Astrocyte (in vitro differentiated cells and primary cell): ENCODE data around the gene ACKR2. TPM values are rescaled to one million over a fixed set of nuclear protein-coding genes. Genes with fewer than 3 reads are reported as not detected.

ENCODE experiments used
- DNase-seq: peaks from one replicate; pipeline ENCODE4 v3.0.0-alpha.2; 2010; ENCODE audit warnings: low read depth
- FAIRE-seq: peaks from 2 replicates; lab custom pipeline; 2011; peaks lifted over from hg19 to GRCh38; lab: Jason Lieb, UNC
- H2AFZ ChIP-seq: 2 replicates; pipeline ENCODE4 v1.6.0; 2012; ENCODE audit warnings: low read depth, low read length, inconsistent platforms
- H3K27ac ChIP-seq: 2 replicates; pipeline ENCODE4 v1.5.1; 2011; ENCODE audit warnings: low read depth, low read length, inconsistent platforms
- H3K27me3 ChIP-seq: 2 replicates; pipeline ENCODE4 v1.6.0; 2011; ENCODE audit warnings: low read length, inconsistent platforms; ENCODE audit not compliant: insufficient read depth
- H3K36me3 ChIP-seq: 2 replicates; pipeline ENCODE4 v1.5.1; 2011; ENCODE audit warnings: low read length, inconsistent platforms; ENCODE audit not compliant: insufficient read depth
- H3K4me1 ChIP-seq: 2 replicates; pipeline ENCODE4 v1.5.1; 2011; ENCODE audit warnings: low read length, inconsistent platforms; ENCODE audit not compliant: insufficient read depth
- H3K4me2 ChIP-seq: 2 replicates; pipeline ENCODE4 v1.6.0; 2012; ENCODE audit warnings: low read length, inconsistent platforms
- H3K4me3 ChIP-seq: 2 replicates; pipeline ENCODE4 v1.5.1; 2011; ENCODE audit warnings: low read depth, mild to moderate bottlenecking, low read length, inconsistent platforms; ENCODE audit not compliant: insufficient read depth
- H3K79me2 ChIP-seq: 2 replicates; pipeline ENCODE4 v1.6.0; 2012; ENCODE audit warnings: mild to moderate bottlenecking, low read length, inconsistent platforms; ENCODE audit not compliant: insufficient read depth
- H3K9ac ChIP-seq: 2 replicates; pipeline ENCODE4 v1.6.0; 2012; ENCODE audit warnings: mild to moderate bottlenecking, low read length, inconsistent platforms
- H3K9me3 ChIP-seq: 2 replicates; pipeline ENCODE4 v1.5.1; 2012; ENCODE audit warnings: low read depth, mild to moderate bottlenecking, low read length, inconsistent platforms; ENCODE audit not compliant: insufficient read depth
- H4K20me1 ChIP-seq: 2 replicates; pipeline ENCODE4 v1.6.0; 2012; ENCODE audit warnings: low read length, inconsistent platforms; ENCODE audit not compliant: insufficient read depth
- H3K27ac Mint-ChIP-seq: one replicate; pipeline ENCODE4 v1.8.0; 2021; ENCODE audit warnings: mild to moderate bottlenecking, mixed read lengths; ENCODE audit not compliant: unreplicated experiment
- H3K27me3 Mint-ChIP-seq: one replicate; pipeline ENCODE4 v1.8.0; 2021; ENCODE audit warnings: low read depth, mixed read lengths; ENCODE audit not compliant: unreplicated experiment
- H3K36me3 Mint-ChIP-seq: one replicate; pipeline ENCODE4 v1.8.0; 2021; ENCODE audit warnings: low read depth, mixed read lengths; ENCODE audit not compliant: unreplicated experiment
- H3K4me1 Mint-ChIP-seq: one replicate; pipeline ENCODE4 v1.8.0; 2021; ENCODE audit warnings: low read depth, mixed read lengths; ENCODE audit not compliant: unreplicated experiment
- H3K4me3 Mint-ChIP-seq: one replicate; pipeline ENCODE4 v1.8.0; 2021; ENCODE audit warnings: mild to moderate bottlenecking, moderate library complexity, mixed read lengths; ENCODE audit not compliant: unreplicated experiment
- H3K9me3 Mint-ChIP-seq: one replicate; pipeline ENCODE4 v1.8.0; 2021; ENCODE audit warnings: mild to moderate bottlenecking, mixed read lengths; ENCODE audit not compliant: unreplicated experiment
- EZH2 ChIP-seq: IDR thresholded peaks from 2 replicates; pipeline ENCODE4 v1.6.1; 2012; ENCODE audit warnings: mild to moderate bottlenecking, low read length, inconsistent platforms; ENCODE audit not compliant: insufficient read depth
- total RNA-seq: library from RNA; stranded (reverse); gene quantifications from 2 replicates; pipeline ENCODE4 v1.2.1, GENCODE V29; 2021
- TF ChIP-seq, protein P1 (sequence below): IDR thresholded peaks from 2 replicates; pipeline ENCODE4 v1.5.1; 2011; ENCODE audit warnings: low read depth, mild to moderate bottlenecking, inconsistent platforms, low read length, moderate library complexity; ENCODE audit not compliant: insufficient read depth

Gene ACKR2
- total RNA-seq, 1 donor from 2014 or later = 1.7 TPM

DNA sequence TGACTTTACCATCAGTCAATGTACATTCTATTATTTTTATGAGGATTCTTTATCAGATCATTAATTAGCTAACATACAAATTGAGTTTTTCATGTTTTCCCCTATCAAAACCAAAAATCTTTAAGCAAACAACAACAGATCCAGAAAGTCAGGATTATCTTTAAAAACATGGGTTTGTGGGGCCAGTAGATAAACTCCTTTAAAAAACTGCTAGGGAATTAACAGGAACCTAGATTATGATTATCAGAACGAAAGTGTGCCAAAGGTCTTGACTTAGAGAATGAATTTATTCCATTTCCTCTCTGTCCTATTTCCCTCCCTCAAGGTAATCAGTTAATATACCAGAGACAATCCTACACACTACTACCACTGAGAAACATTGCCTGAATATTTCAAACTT is 23.0 kb upstream of the ACKR2 start:
- Mint-ChIP-seq H3K36me3 (peaks cover 3% of the 10 kb centered on the region), H3K27ac (no peak overlapping the region), H3K4me1 (no peaks in the 10 kb centered on the region), H3K9me3 (no peaks in the 10 kb centered on the region), H3K4me3 (no peak overlapping the region), H3K27me3 (no peaks in the 10 kb centered on the region)
- Histone ChIP-seq H3K4me3 (no peak overlapping the region), H3K4me1 (no peaks in the 10 kb centered on the region), H3K9me3 (no peaks in the 10 kb centered on the region), H3K4me2 (no peak overlapping the region), H3K27me3 (no peaks in the 10 kb centered on the region), H4K20me1 (peaks cover 16% of the 10 kb centered on the region), H3K9ac (no peak overlapping the region), H3K36me3 (peaks cover 31% of the 10 kb centered on the region), H2AFZ (no peak overlapping the region), H3K27ac (no peak overlapping the region), H3K79me2 (peaks cover 25% of the 10 kb centered on the region)
- no peak for TF ChIP-seq EZH2
- TF ChIP-seq, protein P1, sequence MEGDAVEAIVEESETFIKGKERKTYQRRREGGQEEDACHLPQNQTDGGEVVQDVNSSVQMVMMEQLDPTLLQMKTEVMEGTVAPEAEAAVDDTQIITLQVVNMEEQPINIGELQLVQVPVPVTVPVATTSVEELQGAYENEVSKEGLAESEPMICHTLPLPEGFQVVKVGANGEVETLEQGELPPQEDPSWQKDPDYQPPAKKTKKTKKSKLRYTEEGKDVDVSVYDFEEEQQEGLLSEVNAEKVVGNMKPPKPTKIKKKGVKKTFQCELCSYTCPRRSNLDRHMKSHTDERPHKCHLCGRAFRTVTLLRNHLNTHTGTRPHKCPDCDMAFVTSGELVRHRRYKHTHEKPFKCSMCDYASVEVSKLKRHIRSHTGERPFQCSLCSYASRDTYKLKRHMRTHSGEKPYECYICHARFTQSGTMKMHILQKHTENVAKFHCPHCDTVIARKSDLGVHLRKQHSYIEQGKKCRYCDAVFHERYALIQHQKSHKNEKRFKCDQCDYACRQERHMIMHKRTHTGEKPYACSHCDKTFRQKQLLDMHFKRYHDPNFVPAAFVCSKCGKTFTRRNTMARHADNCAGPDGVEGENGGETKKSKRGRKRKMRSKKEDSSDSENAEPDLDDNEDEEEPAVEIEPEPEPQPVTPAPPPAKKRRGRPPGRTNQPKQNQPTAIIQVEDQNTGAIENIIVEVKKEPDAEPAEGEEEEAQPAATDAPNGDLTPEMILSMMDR = no peak
- FAIRE-seq (peak; percentile 13), DNase-seq (no peak)

DNA sequence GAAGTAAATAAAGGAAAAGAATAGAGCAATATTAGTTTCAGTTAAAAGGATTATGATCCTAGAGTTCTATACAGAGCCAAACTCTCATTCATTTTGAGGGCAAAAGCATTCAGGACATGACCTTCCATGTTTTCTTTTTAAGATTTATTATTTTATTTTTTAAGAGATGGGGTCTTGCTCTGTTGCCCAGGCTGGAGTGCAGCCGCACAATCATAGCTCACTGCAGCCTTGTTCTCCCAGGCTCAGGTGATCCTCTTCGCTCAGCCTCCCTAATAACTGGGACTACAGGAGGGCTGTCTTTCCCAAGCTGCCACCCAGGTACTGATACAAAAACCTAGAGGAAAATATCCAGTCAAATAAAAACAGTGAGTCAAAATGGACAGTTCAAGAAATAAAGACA is 22.6 kb upstream of the ACKR2 start:
- Histone ChIP-seq H3K79me2 (peaks cover 28% of the 10 kb centered on the region), H3K4me2 (no peak overlapping the region), H2AFZ (no peak overlapping the region), H3K27me3 (no peaks in the 10 kb centered on the region), H4K20me1 (peaks cover 16% of the 10 kb centered on the region), H3K9ac (no peak overlapping the region), H3K36me3 (peaks cover 31% of the 10 kb centered on the region), H3K9me3 (no peaks in the 10 kb centered on the region), H3K27ac (no peak overlapping the region), H3K4me3 (no peak overlapping the region), H3K4me1 (no peaks in the 10 kb centered on the region)
- no peak overlapping the region for H3K27ac Mint-ChIP-seq
- TF ChIP-seq EZH2 = no peak
- TF ChIP-seq, protein P1 = no peak
- DNase-seq (no peak), FAIRE-seq (no peak)
- no peaks in the 10 kb centered on the region for H3K4me1 Mint-ChIP-seq
- no peaks in the 10 kb centered on the region for H3K27me3 Mint-ChIP-seq
- peaks cover 3% of the 10 kb centered on the region for H3K36me3 Mint-ChIP-seq
- no peaks in the 10 kb centered on the region for H3K9me3 Mint-ChIP-seq
- H3K4me3 Mint-ChIP-seq = no peak overlapping the region

DNA sequence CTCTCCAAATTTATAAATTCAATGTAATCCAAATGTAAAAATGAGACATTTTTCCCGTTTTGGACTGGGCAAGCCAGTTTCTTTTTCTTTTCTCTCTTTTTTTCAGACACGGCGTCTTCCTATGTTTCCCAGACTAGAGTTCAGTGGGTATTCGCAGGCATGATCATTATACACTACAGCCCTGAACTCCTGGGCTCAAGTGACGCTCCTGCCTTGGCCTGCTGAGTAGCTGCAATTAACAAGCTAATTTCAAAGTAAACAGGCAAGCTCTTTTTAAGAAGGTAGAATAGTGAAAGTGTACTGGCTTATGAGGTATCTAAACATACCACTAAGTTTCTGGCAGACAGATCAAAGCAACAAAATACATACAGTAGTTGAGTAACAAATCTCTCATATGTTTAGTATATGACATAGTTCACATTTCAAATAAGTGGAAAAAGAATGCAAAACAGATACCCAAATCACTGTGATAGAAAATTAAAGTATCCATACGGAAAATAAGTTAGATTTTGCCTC is 18.5 kb upstream of the ACKR2 start:
- no peaks in the 10 kb centered on the region for H3K27me3 Mint-ChIP-seq
- peaks cover 7% of the 10 kb centered on the region for H3K36me3 Mint-ChIP-seq
- H3K27ac Mint-ChIP-seq = no peak overlapping the region
- Histone ChIP-seq H2AFZ (no peak overlapping the region), H4K20me1 (peaks cover 36% of the 10 kb centered on the region), H3K79me2 (peaks cover 54% of the 10 kb centered on the region), H3K27ac (no peak overlapping the region), H3K27me3 (no peaks in the 10 kb centered on the region), H3K4me2 (no peak overlapping the region), H3K4me3 (no peak overlapping the region), H3K4me1 (no peaks in the 10 kb centered on the region), H3K36me3 (peaks cover 20% of the 10 kb centered on the region), H3K9ac (no peak overlapping the region), H3K9me3 (no peaks in the 10 kb centered on the region)
- no peak overlapping the region for H3K4me3 Mint-ChIP-seq
- no peaks in the 10 kb centered on the region for H3K9me3 Mint-ChIP-seq
- DNase-seq (no peak), FAIRE-seq (peak; percentile 73)
- H3K4me1 Mint-ChIP-seq = no peaks in the 10 kb centered on the region
- no peak for TF ChIP-seq EZH2
- TF ChIP-seq, protein P1 = no peak
